HepG2 (cell line): Measurements from ENCODE around the gene LAG3. TPM values are rescaled to one million over a fixed set of nuclear protein-coding genes. Genes with fewer than 3 reads are reported as not detected.

Experiments
- ELF1 ChIP-seq: sonication (generic); formaldehyde crosslinking; IDR thresholded peaks from 2 replicates; pipeline ENCODE4 v1.4.0; 2020; ENCODE audit warnings: missing genetic modification reagents
- HDAC2 ChIP-seq: sonication (generic); formaldehyde crosslinking; IDR thresholded peaks from 2 replicates; pipeline ENCODE4 v1.4.0; 2020; ENCODE audit warnings: missing genetic modification reagents
- JUND ChIP-seq: sonication (generic); formaldehyde crosslinking; IDR thresholded peaks from 2 replicates; pipeline ENCODE4 v1.8.0; 2022; ENCODE audit warnings: mild to moderate bottlenecking, missing genetic modification reagents
- KAT7 ChIP-seq: IDR thresholded peaks from 2 replicates; pipeline ENCODE4 v1.6.1; 2018; ENCODE audit warnings: borderline replicate concordance, missing compliant biosample characterization
- KDM2A ChIP-seq: sonication (generic); formaldehyde crosslinking; IDR thresholded peaks from 2 replicates; pipeline ENCODE4 v1.4.0; 2020; ENCODE audit warnings: low read depth, missing genetic modification reagents, borderline replicate concordance
- NFRKB ChIP-seq: fragments of 450-650 bp; IDR thresholded peaks from 2 replicates; pipeline ENCODE4 v1.6.1; 2017
- RAD51 ChIP-seq: fragments of 450-650 bp; IDR thresholded peaks from 2 replicates; pipeline ENCODE4 v1.6.1; 2016; ENCODE audit warnings: borderline replicate concordance
- RARA ChIP-seq: IDR thresholded peaks from 2 replicates; pipeline ENCODE4 v1.6.1; 2016; ENCODE audit warnings: missing genetic modification reagents, missing compliant biosample characterization
- RFX3 ChIP-seq: IDR thresholded peaks from 2 replicates; pipeline ENCODE4 v1.6.1; 2016; ENCODE audit warnings: missing biosample characterization, missing genetic modification reagents
- SAFB2 ChIP-seq: sonication (generic); formaldehyde crosslinking; IDR thresholded peaks from 2 replicates; pipeline ENCODE4 v1.5.1; 2020; ENCODE audit warnings: missing genetic modification reagents, low read depth, mild to moderate bottlenecking, borderline replicate concordance
- SMC3 ChIP-seq: IDR thresholded peaks from 2 replicates; pipeline ENCODE4 v1.6.1; 2011; ENCODE audit warnings: low read length, improper control_type of control experiment
- SNAI1 ChIP-seq: sonication (generic); formaldehyde crosslinking; IDR thresholded peaks from 2 replicates; pipeline ENCODE4 v1.5.0; 2020; ENCODE audit warnings: mild to moderate bottlenecking, missing genetic modification reagents, borderline replicate concordance
- THYN1 ChIP-seq: sonication (generic); formaldehyde crosslinking; IDR thresholded peaks from 2 replicates; pipeline ENCODE4 v1.8.1; 2023; ENCODE audit warnings: low read depth, mild to moderate bottlenecking, moderate library complexity, missing genetic modification reagents, borderline replicate concordance
- ZNF251 ChIP-seq: sonication (generic); formaldehyde crosslinking; IDR thresholded peaks from 2 replicates; pipeline ENCODE4 v1.9.0; 2021; ENCODE audit warnings: mild to moderate bottlenecking, missing genetic modification reagents
- ZNF264 ChIP-seq: sonication (generic); formaldehyde crosslinking; IDR thresholded peaks from 2 replicates; pipeline ENCODE4 v1.4.0; 2020; ENCODE audit warnings: missing genetic modification reagents
- ZNF496 ChIP-seq: sonication (generic); formaldehyde crosslinking; IDR thresholded peaks from 2 replicates; pipeline ENCODE4 v1.8.1; 2023; ENCODE audit warnings: mild to moderate bottlenecking, moderate library complexity, missing genetic modification reagents; ENCODE audit not compliant: insufficient replicate concordance
- ZNF773 ChIP-seq: sonication (generic); formaldehyde crosslinking; IDR thresholded peaks from 2 replicates; pipeline ENCODE4 v1.4.0; 2020; ENCODE audit warnings: missing genetic modification reagents, borderline replicate concordance
- polyA plus RNA-seq, 8 experiments: library from polyadenylated mRNA; depleted of rRNA in 3 of 8; stranded (reverse) in 7 of 8; unstranded in 1 of 8; fragments of >200 nt; fragmentation: Illumina TruSeq in 4 of 8; extraction: Trizol in 4 of 8; gene quantifications; 2 replicates each; pipeline versions ENCODE4 v1.2.1 to v1.2.3, GENCODE V29; 2011 to 2016; ENCODE audit warnings: low read depth in 4 of 8, missing spikeins in 1 of 8, mixed read lengths in 1 of 8; ENCODE audit not compliant: insufficient read depth in 1 of 8
- total RNA-seq, 5 experiments: library from RNA; depleted of rRNA; stranded (reverse); fragments of >200 nt; fragmentation: Illumina TruSeq; extraction: Trizol; gene quantifications; 2 replicates each; pipeline ENCODE4 v1.2.3, GENCODE V29; 2016; ENCODE audit warnings: low read depth in 1 of 5
- TF ChIP-seq, protein P1 (sequence below): sonication (generic); formaldehyde crosslinking; IDR thresholded peaks from 2 replicates; pipeline ENCODE4 v1.5.0; 2020; ENCODE audit warnings: mild to moderate bottlenecking, missing genetic modification reagents, borderline replicate concordance
- TF ChIP-seq, protein P2 (sequence below): sonication (generic); formaldehyde crosslinking; IDR thresholded peaks from 2 replicates; pipeline ENCODE4 v1.4.0; 2020; ENCODE audit warnings: missing genetic modification reagents
- TF ChIP-seq, protein P3 (sequence below): sonication (generic); formaldehyde crosslinking; IDR thresholded peaks from 2 replicates; pipeline ENCODE4 v1.5.0; 2020; ENCODE audit warnings: missing genetic modification reagents
- TF ChIP-seq, protein P4 (sequence below): sonication (generic); formaldehyde crosslinking; IDR thresholded peaks from 2 replicates; pipeline ENCODE4 v1.5.1; 2020; ENCODE audit warnings: mild to moderate bottlenecking, missing genetic modification reagents, moderate library complexity

LAG3 gene
- total and polyA plus RNA-seq, 2 of the 13 experiments (the other 11 are each of a cell fraction or from before 2014, with no cell fraction given): 0.11 to 0.26 TPM

DNA sequence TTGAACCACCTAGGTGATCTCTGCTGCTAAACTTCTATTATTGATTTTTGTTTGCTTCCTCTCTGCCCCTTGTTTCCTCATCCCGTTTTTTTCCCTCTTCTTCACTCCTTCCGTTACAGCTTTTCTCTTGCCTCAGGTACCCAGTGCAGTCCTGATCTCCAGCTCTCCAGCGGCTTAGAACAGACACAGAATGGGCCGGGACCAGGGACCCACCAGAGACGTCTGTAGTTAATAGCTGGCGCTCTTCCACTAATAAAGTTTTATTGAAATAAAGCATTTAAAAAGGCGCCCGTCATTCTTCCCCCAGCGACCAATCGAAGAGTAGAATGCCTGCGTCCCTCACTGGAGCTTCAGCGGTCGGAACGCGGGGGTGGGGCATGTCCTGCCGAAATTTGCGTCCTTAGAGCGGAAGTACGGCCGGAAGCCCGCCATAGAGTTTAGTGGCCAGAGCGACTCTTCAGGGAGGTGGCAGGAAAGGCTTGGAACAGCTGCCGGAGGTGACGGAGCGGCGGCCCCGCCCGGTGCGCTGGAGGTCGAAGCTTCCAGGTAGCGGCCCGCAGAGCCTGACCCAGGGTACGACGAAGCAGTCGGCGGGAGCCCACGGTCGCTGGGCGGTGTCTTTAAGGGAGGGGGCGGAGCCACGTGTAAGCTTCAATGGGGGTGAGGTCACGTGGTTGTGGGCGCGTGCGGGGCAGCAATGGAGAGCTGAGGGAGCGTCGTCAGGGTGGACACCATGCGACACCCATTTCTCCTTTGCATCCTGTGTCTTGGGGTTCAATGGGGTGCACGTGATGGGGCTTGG is 48.5 kb upstream of the LAG3 start, which contains the start of gene COPS7A (continued):
- TF ChIP-seq ZNF773 (CRISPR knock-in tag) (0 out of 2 replicates have a peak, but pooled peaks have one; percentile 91), NFRKB (no peak), RFX3 (CRISPR knock-in tag) (no peak; the same call in 1 of the 2 replicates), SNAI1 (peak; percentile 85), KAT7 (peak; percentile 92; the same call in 1 of the 2 replicates), JUND (CRISPR knock-in tag) (no peak), SAFB2 (CRISPR knock-in tag) (peak; percentile 75; the same call in 1 of the 2 replicates), THYN1 (CRISPR knock-in tag) (no peak), RAD51 (peak; percentile 96), HDAC2 (CRISPR knock-in tag) (peak; percentile 71; the same call in 1 of the 2 replicates), ZNF496 (CRISPR knock-in tag) (no peak), ZNF264 (CRISPR knock-in tag) (no peak), SMC3 (no peak), KDM2A (CRISPR knock-in tag) (peak; percentile 79; the same call in 1 of the 2 replicates), RARA (peak; percentile 25; the same call in 1 of the 2 replicates), ELF1 (CRISPR knock-in tag) (peak; percentile 96), ZNF251 (CRISPR knock-in tag) (no peak)
- TF ChIP-seq, protein P1, sequence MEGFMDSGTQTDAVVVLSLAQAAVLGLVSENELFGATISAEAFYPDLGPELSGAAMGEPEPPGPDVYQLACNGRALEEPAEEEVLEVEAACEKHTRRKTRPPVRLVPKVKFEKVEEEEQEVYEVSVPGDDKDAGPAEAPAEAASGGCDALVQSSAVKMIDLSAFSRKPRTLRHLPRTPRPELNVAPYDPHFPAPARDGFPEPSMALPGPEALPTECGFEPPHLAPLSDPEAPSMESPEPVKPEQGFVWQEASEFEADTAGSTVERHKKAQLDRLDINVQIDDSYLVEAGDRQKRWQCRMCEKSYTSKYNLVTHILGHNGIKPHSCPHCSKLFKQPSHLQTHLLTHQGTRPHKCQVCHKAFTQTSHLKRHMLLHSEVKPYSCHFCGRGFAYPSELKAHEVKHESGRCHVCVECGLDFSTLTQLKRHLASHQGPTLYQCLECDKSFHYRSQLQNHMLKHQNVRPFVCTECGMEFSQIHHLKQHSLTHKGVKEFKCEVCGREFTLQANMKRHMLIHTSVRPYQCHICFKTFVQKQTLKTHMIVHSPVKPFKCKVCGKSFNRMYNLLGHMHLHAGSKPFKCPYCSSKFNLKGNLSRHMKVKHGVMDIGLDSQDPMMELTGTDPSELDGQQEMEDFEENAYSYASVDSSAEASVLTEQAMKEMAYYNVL (CRISPR knock-in tag): peak; percentile 82
- TF ChIP-seq, protein P2, sequence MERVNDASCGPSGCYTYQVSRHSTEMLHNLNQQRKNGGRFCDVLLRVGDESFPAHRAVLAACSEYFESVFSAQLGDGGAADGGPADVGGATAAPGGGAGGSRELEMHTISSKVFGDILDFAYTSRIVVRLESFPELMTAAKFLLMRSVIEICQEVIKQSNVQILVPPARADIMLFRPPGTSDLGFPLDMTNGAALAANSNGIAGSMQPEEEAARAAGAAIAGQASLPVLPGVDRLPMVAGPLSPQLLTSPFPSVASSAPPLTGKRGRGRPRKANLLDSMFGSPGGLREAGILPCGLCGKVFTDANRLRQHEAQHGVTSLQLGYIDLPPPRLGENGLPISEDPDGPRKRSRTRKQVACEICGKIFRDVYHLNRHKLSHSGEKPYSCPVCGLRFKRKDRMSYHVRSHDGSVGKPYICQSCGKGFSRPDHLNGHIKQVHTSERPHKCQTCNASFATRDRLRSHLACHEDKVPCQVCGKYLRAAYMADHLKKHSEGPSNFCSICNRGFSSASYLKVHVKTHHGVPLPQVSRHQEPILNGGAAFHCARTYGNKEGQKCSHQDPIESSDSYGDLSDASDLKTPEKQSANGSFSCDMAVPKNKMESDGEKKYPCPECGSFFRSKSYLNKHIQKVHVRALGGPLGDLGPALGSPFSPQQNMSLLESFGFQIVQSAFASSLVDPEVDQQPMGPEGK: peak; percentile 96
- TF ChIP-seq, protein P3, sequence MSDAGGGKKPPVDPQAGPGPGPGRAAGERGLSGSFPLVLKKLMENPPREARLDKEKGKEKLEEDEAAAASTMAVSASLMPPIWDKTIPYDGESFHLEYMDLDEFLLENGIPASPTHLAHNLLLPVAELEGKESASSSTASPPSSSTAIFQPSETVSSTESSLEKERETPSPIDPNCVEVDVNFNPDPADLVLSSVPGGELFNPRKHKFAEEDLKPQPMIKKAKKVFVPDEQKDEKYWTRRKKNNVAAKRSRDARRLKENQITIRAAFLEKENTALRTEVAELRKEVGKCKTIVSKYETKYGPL (CRISPR knock-in tag): 0 out of 2 replicates have a peak, but pooled peaks have one; percentile 19
- TF ChIP-seq, protein P4, sequence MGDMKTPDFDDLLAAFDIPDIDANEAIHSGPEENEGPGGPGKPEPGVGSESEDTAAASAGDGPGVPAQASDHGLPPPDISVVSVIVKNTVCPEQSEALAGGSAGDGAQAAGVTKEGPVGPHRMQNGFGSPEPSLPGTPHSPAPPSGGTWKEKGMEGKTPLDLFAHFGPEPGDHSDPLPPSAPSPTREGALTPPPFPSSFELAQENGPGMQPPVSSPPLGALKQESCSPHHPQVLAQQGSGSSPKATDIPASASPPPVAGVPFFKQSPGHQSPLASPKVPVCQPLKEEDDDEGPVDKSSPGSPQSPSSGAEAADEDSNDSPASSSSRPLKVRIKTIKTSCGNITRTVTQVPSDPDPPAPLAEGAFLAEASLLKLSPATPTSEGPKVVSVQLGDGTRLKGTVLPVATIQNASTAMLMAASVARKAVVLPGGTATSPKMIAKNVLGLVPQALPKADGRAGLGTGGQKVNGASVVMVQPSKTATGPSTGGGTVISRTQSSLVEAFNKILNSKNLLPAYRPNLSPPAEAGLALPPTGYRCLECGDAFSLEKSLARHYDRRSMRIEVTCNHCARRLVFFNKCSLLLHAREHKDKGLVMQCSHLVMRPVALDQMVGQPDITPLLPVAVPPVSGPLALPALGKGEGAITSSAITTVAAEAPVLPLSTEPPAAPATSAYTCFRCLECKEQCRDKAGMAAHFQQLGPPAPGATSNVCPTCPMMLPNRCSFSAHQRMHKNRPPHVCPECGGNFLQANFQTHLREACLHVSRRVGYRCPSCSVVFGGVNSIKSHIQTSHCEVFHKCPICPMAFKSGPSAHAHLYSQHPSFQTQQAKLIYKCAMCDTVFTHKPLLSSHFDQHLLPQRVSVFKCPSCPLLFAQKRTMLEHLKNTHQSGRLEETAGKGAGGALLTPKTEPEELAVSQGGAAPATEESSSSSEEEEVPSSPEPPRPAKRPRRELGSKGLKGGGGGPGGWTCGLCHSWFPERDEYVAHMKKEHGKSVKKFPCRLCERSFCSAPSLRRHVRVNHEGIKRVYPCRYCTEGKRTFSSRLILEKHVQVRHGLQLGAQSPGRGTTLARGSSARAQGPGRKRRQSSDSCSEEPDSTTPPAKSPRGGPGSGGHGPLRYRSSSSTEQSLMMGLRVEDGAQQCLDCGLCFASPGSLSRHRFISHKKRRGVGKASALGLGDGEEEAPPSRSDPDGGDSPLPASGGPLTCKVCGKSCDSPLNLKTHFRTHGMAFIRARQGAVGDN: peak; percentile 99
